ENCODE data around the gene CDK14. TPM values are rescaled to one million over a fixed set of nuclear protein-coding genes. Genes with fewer than 3 reads are reported as not detected.

The CDK14 gene
- total RNA-seq, 2 experiments from 2014 or later = 0.05 to 0.27 TPM

GRCh38 chr7:91085175-91085574, 489.1 kb downstream of the CDK14 start:
- H3K27me3 Mint-ChIP-seq = no peaks in the 10 kb centered on the region
- intact Hi-C loops (cut with micrococcal nuclease) = loop anchor here (10.0 kb wide), 3 partner anchors 180 to 800 kb away; partner anchors contain the start of genes FZD1 and MTERF1
- peak overlapping the region; percentile 8 for H3K27ac Mint-ChIP-seq
- no peak for TF ChIP-seq CTCF (IDR thresholded peaks at IDR 0.05)
- H3K9me3 Mint-ChIP-seq = no peaks in the 10 kb centered on the region
- POLR2A ChIA-PET = no interaction called here
- no peak for DNase-seq
- CTCF ChIA-PET = interaction anchor here (1.1 kb wide), 1 partner anchor 9 kb away, joined by 4 read pairs; no protein-coding TSS in a partner anchor
- ATAC-seq = no peak
- H3K36me3 Mint-ChIP-seq (ENCODE audit: low read depth) = no peaks in the 10 kb centered on the region
- H3K4me3 Mint-ChIP-seq = no peak overlapping the region
- peaks cover 29% of the 10 kb centered on the region for H3K4me1 Mint-ChIP-seq (ENCODE audit: low read depth)

- no peak for DNase-seq
- Mint-ChIP-seq H3K27ac (no peak overlapping the region), H3K9me3 (no peaks in the 10 kb centered on the region), H3K4me3 (no peak overlapping the region), H3K27me3 (peaks cover 2% of the 10 kb centered on the region), H3K36me3 (ENCODE audit: low read depth) (no peaks in the 10 kb centered on the region), H3K4me1 (ENCODE audit: low read depth) (peaks cover 29% of the 10 kb centered on the region)
- intact Hi-C loops (cut with micrococcal nuclease) = loop anchor here (10.0 kb wide), 3 partner anchors 179 to 799 kb away; partner anchors contain the start of genes FZD1 and MTERF1
- ChIA-PET POLR2A (no interaction called here), CTCF (no interaction called here)
- no peak for TF ChIP-seq CTCF (IDR thresholded peaks at IDR 0.05)
- ATAC-seq = no peak
These were observed 490.1 kb downstream of the CDK14 start for GRCh38 chr7:91086200-91086599.

- DNase-seq (no peak), ATAC-seq (no peak)
- Mint-ChIP-seq H3K4me1 (ENCODE audit: low read depth) (peaks cover 25% of the 10 kb centered on the region), H3K9me3 (no peaks in the 10 kb centered on the region), H3K27me3 (peaks cover 2% of the 10 kb centered on the region), H3K27ac (no peak overlapping the region), H3K36me3 (ENCODE audit: low read depth) (no peaks in the 10 kb centered on the region), H3K4me3 (no peak overlapping the region)
- intact Hi-C loops (cut with micrococcal nuclease) = loop anchor here (10.0 kb wide), 3 partner anchors 177 to 797 kb away; partner anchors contain the start of genes FZD1 and MTERF1
- ChIA-PET CTCF (no interaction called here), POLR2A (no interaction called here)
- no peak for TF ChIP-seq CTCF (IDR thresholded peaks at IDR 0.05)
These were observed 492.0 kb downstream of the CDK14 start for GRCh38 chr7:91088156-91088555.

GRCh38 chr7:91088691-91089090, 492.6 kb downstream of the CDK14 start:
- no peak overlapping the region for H3K27ac Mint-ChIP-seq
- no peak for TF ChIP-seq CTCF (IDR thresholded peaks at IDR 0.05)
- H3K36me3 Mint-ChIP-seq (ENCODE audit: low read depth) = no peaks in the 10 kb centered on the region
- POLR2A ChIA-PET = no interaction called here
- no peak for ATAC-seq
- intact Hi-C loops (cut with micrococcal nuclease) = loop anchor here (10.0 kb wide), 3 partner anchors 176 to 796 kb away; partner anchors contain the start of genes FZD1 and MTERF1
- no peak overlapping the region for H3K4me3 Mint-ChIP-seq
- H3K27me3 Mint-ChIP-seq = peaks cover 2% of the 10 kb centered on the region
- CTCF ChIA-PET = no interaction called here
- no peaks in the 10 kb centered on the region for H3K9me3 Mint-ChIP-seq
- peaks cover 22% of the 10 kb centered on the region for H3K4me1 Mint-ChIP-seq (ENCODE audit: low read depth)
- DNase-seq = no peak

- Mint-ChIP-seq H3K9me3 (no peaks in the 10 kb centered on the region), H3K4me3 (peak overlapping the region; percentile 7), H3K27ac (no peak overlapping the region), H3K36me3 (ENCODE audit: low read depth) (no peaks in the 10 kb centered on the region), H3K27me3 (peaks cover 2% of the 10 kb centered on the region), H3K4me1 (ENCODE audit: low read depth) (peaks cover 16% of the 10 kb centered on the region)
- POLR2A ChIA-PET = interaction anchor here (0.7 kb wide), 1 partner anchor 852 kb away, joined by 3 read pairs; no protein-coding TSS in a partner anchor
- ATAC-seq (peak; percentile 51), DNase-seq (peak; percentile 8)
- TF ChIP-seq CTCF (IDR thresholded peaks at IDR 0.05) = peak; percentile 85
- CTCF ChIA-PET = interaction anchor here (0.8 to 1.8 kb wide), 7 partner anchors 9 to 1357 kb away, joined by 3 to 6 read pairs (median 5); no protein-coding TSS in a partner anchor
- intact Hi-C loops (cut with micrococcal nuclease) = loop anchor here (10.0 kb wide), 3 partner anchors 175 to 795 kb away; partner anchors contain the start of genes FZD1 and MTERF1
These were observed 493.4 kb downstream of the CDK14 start for GRCh38 chr7:91089382-91089963.
